ENCODE results near the gene ZNF292. TPM values are rescaled to one million over a fixed set of nuclear protein-coding genes. Genes with fewer than 3 reads are reported as not detected.

Gene ZNF292
- total RNA-seq, 2 donors from 2014 or later: 30.6 to 56.4 TPM

DNA sequence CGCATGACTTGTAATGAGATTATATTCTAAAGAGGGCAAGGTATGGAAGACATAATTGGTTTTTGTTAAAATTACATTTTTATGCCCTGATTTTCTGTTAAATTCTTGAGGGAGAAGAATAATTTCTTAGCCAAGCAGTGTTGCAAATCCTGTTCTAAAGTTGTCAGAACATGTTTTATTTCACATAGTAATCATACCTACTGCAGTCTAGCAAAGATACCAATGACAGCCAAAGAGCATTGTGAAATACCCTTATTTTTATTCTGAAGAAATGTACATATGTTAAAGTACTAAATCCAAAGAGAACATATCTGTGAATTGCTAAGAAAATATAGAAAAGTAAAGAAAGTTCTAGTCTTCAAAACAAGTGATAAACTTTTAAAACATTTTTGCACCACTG lies 127.4 kb downstream of the ZNF292 start:
- intact Hi-C loops (cut with DNase I): no loop called here
- Histone ChIP-seq H3K4me1 (no peaks in the 10 kb centered on the region), H3K27ac (no peak overlapping the region), H3K9ac (ENCODE audit: low read depth in 2 of 2, low read length in 2 of 2) (no peak overlapping the region), H3K27me3 (no peaks in the 10 kb centered on the region), H3K4me3 (no peak overlapping the region), H3K9me3 (no peaks in the 10 kb centered on the region), H3K36me3 (no peaks in the 10 kb centered on the region)
- TF ChIP-seq, protein P1, sequence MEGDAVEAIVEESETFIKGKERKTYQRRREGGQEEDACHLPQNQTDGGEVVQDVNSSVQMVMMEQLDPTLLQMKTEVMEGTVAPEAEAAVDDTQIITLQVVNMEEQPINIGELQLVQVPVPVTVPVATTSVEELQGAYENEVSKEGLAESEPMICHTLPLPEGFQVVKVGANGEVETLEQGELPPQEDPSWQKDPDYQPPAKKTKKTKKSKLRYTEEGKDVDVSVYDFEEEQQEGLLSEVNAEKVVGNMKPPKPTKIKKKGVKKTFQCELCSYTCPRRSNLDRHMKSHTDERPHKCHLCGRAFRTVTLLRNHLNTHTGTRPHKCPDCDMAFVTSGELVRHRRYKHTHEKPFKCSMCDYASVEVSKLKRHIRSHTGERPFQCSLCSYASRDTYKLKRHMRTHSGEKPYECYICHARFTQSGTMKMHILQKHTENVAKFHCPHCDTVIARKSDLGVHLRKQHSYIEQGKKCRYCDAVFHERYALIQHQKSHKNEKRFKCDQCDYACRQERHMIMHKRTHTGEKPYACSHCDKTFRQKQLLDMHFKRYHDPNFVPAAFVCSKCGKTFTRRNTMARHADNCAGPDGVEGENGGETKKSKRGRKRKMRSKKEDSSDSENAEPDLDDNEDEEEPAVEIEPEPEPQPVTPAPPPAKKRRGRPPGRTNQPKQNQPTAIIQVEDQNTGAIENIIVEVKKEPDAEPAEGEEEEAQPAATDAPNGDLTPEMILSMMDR (IDR thresholded peaks at IDR 0.05): no peak
- DNase-seq: no peak

DNA sequence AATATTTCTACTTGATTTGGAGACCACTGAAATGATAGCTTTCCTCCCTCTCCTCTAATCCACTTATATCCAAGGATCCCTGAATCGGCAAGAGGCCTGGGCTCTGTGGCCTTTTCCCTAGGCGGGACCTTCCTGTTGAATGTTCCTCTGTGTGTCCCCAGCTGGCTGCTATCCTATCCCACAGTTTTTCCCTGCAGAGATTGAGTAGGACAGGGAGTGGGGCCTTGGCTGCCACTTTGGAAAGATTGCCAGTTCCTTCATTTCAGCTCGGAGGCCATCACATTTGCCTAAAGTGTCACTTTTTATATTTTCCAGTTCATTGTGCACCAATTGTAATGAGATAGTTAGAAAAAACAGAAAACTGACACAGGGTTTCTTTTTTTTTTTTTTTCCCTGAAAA lies 128.1 kb downstream of the ZNF292 start:
- intact Hi-C loops (cut with DNase I): no loop called here
- H3K27ac ChIP-seq: no peak overlapping the region
- no peak overlapping the region for H3K4me3 ChIP-seq

DNA sequence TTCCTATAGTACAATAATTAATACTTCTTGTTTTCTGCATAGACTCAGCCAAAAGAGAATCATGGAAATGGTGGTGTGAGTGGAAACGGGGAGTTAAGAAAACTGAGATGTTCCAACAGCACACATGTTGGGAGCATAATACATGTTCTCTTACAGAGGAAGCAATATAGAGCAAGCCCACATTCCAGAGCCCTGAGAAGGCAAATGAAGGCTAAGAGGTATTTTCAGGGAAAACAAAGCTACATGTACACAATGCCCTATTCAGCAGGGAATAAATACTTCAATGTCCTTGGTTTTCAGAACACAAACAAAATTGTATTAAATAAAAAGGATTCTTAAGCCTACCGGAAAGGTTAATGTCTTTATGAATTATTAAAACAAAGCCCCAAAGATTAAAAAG lies 131.9 kb downstream of the ZNF292 start:
- Histone ChIP-seq H3K27me3 (no peaks in the 10 kb centered on the region), H3K4me1 (no peaks in the 10 kb centered on the region)
- intact Hi-C loops (cut with DNase I): no loop called here

More for the DNA sequence above, 128.1 kb downstream of the ZNF292 start:
- H3K9ac ChIP-seq (ENCODE audit: low read depth in 2 of 2, low read length in 2 of 2): no peak overlapping the region
- no peaks in the 10 kb centered on the region for H3K27me3 ChIP-seq
- no peaks in the 10 kb centered on the region for H3K4me1 ChIP-seq
- TF ChIP-seq, protein P1 (IDR thresholded peaks at IDR 0.05): no peak
- H3K9me3 ChIP-seq: no peaks in the 10 kb centered on the region
- no peaks in the 10 kb centered on the region for H3K36me3 ChIP-seq
- no peak for DNase-seq

DNA sequence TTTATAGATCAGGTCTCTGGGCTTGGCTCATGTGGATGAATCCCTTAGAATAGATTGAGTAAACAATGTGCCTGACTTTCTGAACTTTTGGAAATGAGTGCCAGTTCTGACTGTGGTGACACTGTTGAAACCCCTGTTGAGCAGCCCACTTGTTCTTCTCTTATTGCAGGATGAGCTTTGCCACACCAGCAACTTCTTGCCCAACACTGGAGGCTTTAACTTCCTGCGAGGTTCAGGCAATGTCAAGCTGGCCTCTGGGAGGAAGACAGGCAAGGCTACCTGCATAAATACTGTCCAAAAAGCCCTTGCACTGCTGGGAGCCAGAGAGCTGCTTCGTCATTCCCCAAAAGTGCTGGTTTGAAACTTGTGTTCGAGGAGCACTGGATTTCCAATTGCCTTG lies 134.2 kb downstream of the ZNF292 start:
- Histone ChIP-seq H3K36me3 (no peaks in the 10 kb centered on the region), H3K27me3 (no peaks in the 10 kb centered on the region), H3K4me3 (no peak overlapping the region), H3K4me1 (no peaks in the 10 kb centered on the region), H3K9ac (ENCODE audit: low read depth in 2 of 2, low read length in 2 of 2) (no peak overlapping the region), H3K27ac (no peak overlapping the region), H3K9me3 (no peaks in the 10 kb centered on the region)
- no peak for DNase-seq
- TF ChIP-seq, protein P1 (IDR thresholded peaks at IDR 0.05): no peak
- intact Hi-C loops (cut with DNase I): no loop called here

More for the DNA sequence above, 131.9 kb downstream of the ZNF292 start:
- Histone ChIP-seq H3K9ac (ENCODE audit: low read depth in 2 of 2, low read length in 2 of 2) (no peak overlapping the region), H3K9me3 (no peaks in the 10 kb centered on the region), H3K4me3 (no peak overlapping the region), H3K36me3 (no peaks in the 10 kb centered on the region), H3K27ac (no peak overlapping the region)
- TF ChIP-seq, protein P1 (IDR thresholded peaks at IDR 0.05): no peak
- DNase-seq: no peak

DNA sequence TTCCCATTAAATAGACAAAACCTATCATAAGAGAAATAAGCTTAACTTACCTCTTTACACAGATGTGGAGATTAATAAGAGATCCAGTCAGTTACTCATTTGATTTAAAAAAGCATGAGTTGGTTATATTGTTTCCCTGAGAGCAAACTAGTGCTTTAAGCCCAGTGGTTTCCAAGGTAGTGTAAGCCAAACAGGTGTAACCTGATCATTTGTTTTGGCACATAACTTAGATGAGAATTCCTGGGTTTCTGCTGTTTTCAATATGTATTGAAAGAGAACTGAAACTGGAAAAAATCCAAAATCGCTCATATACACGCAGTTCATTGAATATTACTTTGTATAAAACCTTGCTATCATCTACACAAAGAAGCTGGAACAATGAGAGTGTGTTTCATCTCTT lies 136.5 kb downstream of the ZNF292 start:
- TF ChIP-seq, protein P1 (IDR thresholded peaks at IDR 0.05): no peak
- no peak for DNase-seq
- Histone ChIP-seq H3K27ac (no peak overlapping the region), H3K9me3 (no peaks in the 10 kb centered on the region), H3K9ac (ENCODE audit: low read depth in 2 of 2, low read length in 2 of 2) (no peak overlapping the region), H3K4me1 (no peaks in the 10 kb centered on the region), H3K36me3 (no peaks in the 10 kb centered on the region), H3K4me3 (no peak overlapping the region), H3K27me3 (no peaks in the 10 kb centered on the region)
- intact Hi-C loops (cut with DNase I): no loop called here

DNA sequence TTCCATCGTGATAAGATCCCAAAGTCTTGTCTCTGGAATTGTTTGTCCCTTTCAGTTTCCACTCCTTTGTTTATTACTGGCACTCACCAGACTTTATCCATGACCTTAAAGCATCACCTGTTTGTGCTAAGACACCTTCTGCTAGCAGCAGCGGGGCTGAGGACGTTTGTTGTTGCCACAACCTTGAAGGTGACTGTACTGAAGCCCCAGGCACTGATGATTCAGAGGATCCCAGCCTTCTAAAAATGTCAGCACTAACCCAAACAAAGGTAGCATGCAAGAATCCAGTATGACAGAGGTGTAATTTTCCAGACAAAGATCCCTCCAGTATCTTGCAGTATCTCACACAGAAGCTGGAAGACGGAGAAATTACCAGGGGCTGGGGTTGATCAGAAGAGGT lies 138.2 kb downstream of the ZNF292 start:
- Histone ChIP-seq H3K9me3 (no peaks in the 10 kb centered on the region), H3K36me3 (no peaks in the 10 kb centered on the region), H3K27ac (no peak overlapping the region), H3K4me3 (no peak overlapping the region), H3K9ac (ENCODE audit: low read depth in 2 of 2, low read length in 2 of 2) (no peak overlapping the region), H3K27me3 (no peaks in the 10 kb centered on the region), H3K4me1 (no peaks in the 10 kb centered on the region)
- TF ChIP-seq, protein P1 (IDR thresholded peaks at IDR 0.05): no peak
- DNase-seq: no peak
- intact Hi-C loops (cut with DNase I): no loop called here

Data from colonic mucosa (tissue), 4 donors.